Stomach (tissue), 9 donors: Measurements from ENCODE around the gene CREBBP. TPM values are rescaled to one million over a fixed set of nuclear protein-coding genes. Genes with fewer than 3 reads are reported as not detected.
"Not testable (repeated sequence)": the region's sequence is repeated elsewhere in the genome, so short reads cannot be mapped to it uniquely, and the experiment has no call there.

Source experiments
- DNase-seq, 2 donors: peaks; one replicate each; pipeline versions ENCODE4 v3.0.0 to v3.0.0-alpha.2; 2013 to 2019
- H3K27ac ChIP-seq, 5 donors: fragments of 200-600 bp in 4 of 5; sonication (generic) in 4 of 5; one replicate each; pipeline ENCODE4 v1.5.1; 2013 to 2019; ENCODE audit warnings: mild to moderate bottlenecking in 1 of 5, moderate library complexity in 1 of 5
- H3K27me3 ChIP-seq, 3 donors: fragments of 200-600 bp; sonication (generic); one replicate each; pipeline ENCODE4 v1.5.1; 2017 to 2019; ENCODE audit warnings: mixed run types in 1 of 3
- H3K36me3 ChIP-seq, 4 donors: fragments of 200-600 bp; sonication (generic); 1 replicate in 3 of 4; 2 replicates in 1 of 4; pipeline ENCODE4 v1.5.1; 2016 to 2019
- H3K4me1 ChIP-seq, 4 donors: fragments of 200-600 bp; sonication (generic); one replicate each; pipeline ENCODE4 v1.5.1; 2016 to 2019
- H3K4me3 ChIP-seq, 4 donors: fragments of 200-600 bp; sonication (generic) in 3 of 4; one replicate each; pipeline ENCODE4 v1.5.1; 2016 to 2019; ENCODE audit warnings: mild to moderate bottlenecking in 1 of 4
- H3K9me3 ChIP-seq, 4 donors: fragments of 200-600 bp; sonication (generic); one replicate each; pipeline ENCODE4 v1.5.1; 2016 to 2019
- CTCF ChIP-seq, 7 experiments: fragments of 450-650 bp in 4 of 7; fragments of 200-600 bp in 3 of 7; sonication (generic) in 3 of 7; IDR thresholded peaks; one replicate each; pipeline ENCODE4 v1.5.1; 2016 to 2019; ENCODE audit warnings: antibody characterized with exemption in 7 of 7, control low read depth in 2 of 7, mild to moderate bottlenecking in 1 of 7
- EP300 ChIP-seq: sonication (generic); formaldehyde crosslinking; IDR thresholded peaks from one replicate; pipeline ENCODE4 v1.6.1; 2017; ENCODE audit warnings: antibody characterized with exemption
- POLR2A ChIP-seq, 4 donors: fragments of 450-650 bp; IDR thresholded peaks; one replicate each; pipeline ENCODE4 v1.6.1; 2016; ENCODE audit warnings: antibody characterized with exemption in 4 of 4, control low read depth in 2 of 4, mild to moderate bottlenecking in 1 of 4, moderate library complexity in 1 of 4
- POLR2AphosphoS5 ChIP-seq, 3 donors: sonication (generic); formaldehyde crosslinking; IDR thresholded peaks; one replicate each; pipeline ENCODE4 v1.6.1; 2016; ENCODE audit warnings: antibody characterized with exemption in 3 of 3
- WGBS, 5 donors: extraction: QIAGEN DNeasy Blood & Tissue Kit in 3 of 5; methylation state at CpG; one replicate each; pipeline versions ENCODE4 v1.1.5 to v1.1.7; 2013 to 2018; 5-methylcytosine and 5-hydroxymethylcytosine counted together
- intact Hi-C: fragments of 100-400 bp; cut with DNase I; formaldehyde crosslinking; loops from one replicate; pipeline ENCODE4 v1.15.1; 2023; ENCODE audit warnings: low total_unique reads
- polyA plus RNA-seq, 3 donors: library from polyadenylated mRNA; stranded (reverse); fragments of 200-250 nt; gene quantifications; one replicate each; pipeline ENCODE4 v1.2.3, GENCODE V29; 2013
- total RNA-seq, 5 donors: library from RNA; depleted of rRNA; stranded (reverse); fragments of >200 nt; gene quantifications; one replicate each; pipeline versions ENCODE4 v1.1.0 to v1.2.3, GENCODE V29; 2014 to 2016
- donor health status: healthy with polysubstance abuse.
- donor health status: Bipolar disorder and iron deficiency.
- donor health status: healthy.

CREBBP gene
- total and polyA plus RNA-seq, 8 donors = 6.7 to 116 (median 75.9) TPM

DNA sequence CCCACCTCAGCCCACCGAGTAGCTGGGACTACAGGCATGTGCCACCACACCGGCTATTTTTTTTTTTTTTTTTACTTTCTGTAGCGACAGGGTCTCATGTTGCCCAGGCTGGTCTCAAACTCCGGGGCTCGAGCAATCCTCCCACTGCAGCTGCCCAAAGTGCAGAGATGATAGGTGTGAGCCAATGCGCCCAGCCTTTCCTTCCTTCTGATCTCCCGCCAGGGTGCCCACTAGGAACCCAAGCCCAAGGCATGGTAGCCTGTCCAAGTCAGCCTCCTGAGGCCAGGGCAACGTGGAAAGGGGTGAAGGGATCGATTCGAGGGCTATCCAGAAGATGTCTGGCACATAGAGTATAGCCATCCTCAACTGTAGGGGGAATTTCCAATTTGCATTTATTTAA, 9.6 kb upstream of the CREBBP start:
- no peak overlapping the region for H3K27ac ChIP-seq
- intact Hi-C loops = no loop called here
- H3K4me1 ChIP-seq = no peaks in the 10 kb centered on the region
- 89 to 94% (median 93%) methylated on average over 10 of the region's 10 CpGs for WGBS, 5 donors
- H3K36me3 ChIP-seq = no peaks in the 10 kb centered on the region
- H3K9me3 ChIP-seq = peaks cover 0 to 2% (median 0%) of the 10 kb centered on the region in 4 donors
- H3K27me3 ChIP-seq = no peaks in the 10 kb centered on the region
- no peak for DNase-seq
- H3K4me3 ChIP-seq = no peak overlapping the region
- TF ChIP-seq POLR2A (IDR thresholded peaks at IDR 0.05) = no peak
- no peak for TF ChIP-seq CTCF (IDR thresholded peaks at IDR 0.05)
- TF ChIP-seq EP300 = no peak
- no peak for TF ChIP-seq POLR2AphosphoS5 (IDR thresholded peaks at IDR 0.05)

GRCh38 chr16:3889059-3889458, 8.5 kb upstream of the CREBBP start:
- Histone ChIP-seq H3K4me3 (no peak overlapping the region), H3K36me3 (no peaks in the 10 kb centered on the region), H3K27me3 (no peaks in the 10 kb centered on the region), H3K27ac (no peak overlapping the region), H3K9me3 (no peaks in the 10 kb centered on the region), H3K4me1 (no peaks in the 10 kb centered on the region)
- intact Hi-C loops = no loop called here
- DNase-seq = no peak
- no peak for TF ChIP-seq POLR2AphosphoS5 (IDR thresholded peaks at IDR 0.05)
- TF ChIP-seq EP300 = no peak
- 74 to 85% (median 76%) methylated on average over 4 of the region's 4 CpGs for WGBS, 5 donors

- intact Hi-C loops, H3K4me3 ChIP-seq, H3K27me3 ChIP-seq, H3K9me3 ChIP-seq, H3K27ac ChIP-seq, DNase-seq, H3K36me3 ChIP-seq, H3K4me1 ChIP-seq: not testable (repeated sequence)
- 82 to 92% (median 91%) methylated on average over 4 to 5 of the region's 5 CpGs for WGBS, 5 donors
Observed at GRCh38 chr16:3885999-3886398, 5.5 kb upstream of the CREBBP start.

DNA sequence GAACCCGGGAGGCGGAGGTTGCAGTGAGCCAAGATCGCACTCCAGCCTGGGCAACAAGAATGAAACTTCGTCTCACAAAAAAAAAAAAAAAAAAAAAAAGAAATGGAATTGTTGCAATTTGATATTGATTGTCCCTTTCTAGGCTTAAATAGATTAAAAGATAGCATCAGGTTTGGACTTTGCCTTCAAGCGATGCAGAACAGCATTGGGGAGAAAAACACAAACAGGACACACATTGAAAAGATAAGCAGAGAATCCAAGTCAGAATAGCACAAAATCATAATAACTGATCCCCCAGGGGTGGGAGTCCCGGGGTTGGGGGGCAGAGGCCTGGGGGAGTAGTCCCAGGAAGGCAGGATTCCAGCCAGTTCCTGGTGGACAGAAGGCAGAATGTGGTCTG, 3.9 kb upstream of the CREBBP start:
- Histone ChIP-seq H3K9me3 (no peaks in the 10 kb centered on the region), H3K4me3 (no peak overlapping the region), H3K36me3 (no peaks in the 10 kb centered on the region), H3K4me1 (peaks cover 5 to 10% (median 8%) of the 10 kb centered on the region in 4 donors), H3K27ac (no peak overlapping the region), H3K27me3 (no peaks in the 10 kb centered on the region)
- intact Hi-C loops = no loop called here
- WGBS, 5 donors = 80 to 92% (median 84%) methylated on average over 6 of the region's 6 CpGs
- no peak for DNase-seq
- TF ChIP-seq CTCF (IDR thresholded peaks at IDR 0.05) = no peak
- no peak for TF ChIP-seq POLR2AphosphoS5 (IDR thresholded peaks at IDR 0.05)

DNA sequence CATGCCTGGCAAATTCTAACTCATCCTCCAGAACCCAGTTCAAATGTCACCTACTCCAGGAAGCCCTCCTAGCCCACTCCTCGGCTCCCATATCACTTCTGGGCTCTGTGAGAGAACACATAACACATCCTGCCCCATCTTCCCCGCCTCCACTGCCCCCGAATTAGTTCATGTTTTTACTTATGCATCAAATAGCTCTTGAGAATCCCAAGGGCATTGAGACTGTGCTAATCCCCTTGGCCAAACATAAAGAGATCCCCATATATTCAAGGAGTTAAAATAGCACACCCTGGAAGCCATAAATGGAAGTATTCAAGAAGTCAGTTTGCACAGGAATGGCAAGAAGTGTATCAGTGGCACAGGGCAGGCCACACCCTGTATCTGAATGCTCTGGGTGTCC, 2.0 kb upstream of the CREBBP start:
- H3K27ac ChIP-seq = no peak overlapping the region
- no peaks in the 10 kb centered on the region for H3K36me3 ChIP-seq
- intact Hi-C loops = no loop called here
- H3K9me3 ChIP-seq = no peaks in the 10 kb centered on the region
- no peak for DNase-seq
- H3K4me3 ChIP-seq = no peak overlapping the region
- no peaks in the 10 kb centered on the region for H3K27me3 ChIP-seq
- TF ChIP-seq EP300 = no peak
- peaks cover 18 to 29% (median 24%) of the 10 kb centered on the region in 4 donors for H3K4me1 ChIP-seq
- 89 to 95% (median 91%) methylated on average over 3 of the region's 3 CpGs for WGBS, 5 donors

DNA sequence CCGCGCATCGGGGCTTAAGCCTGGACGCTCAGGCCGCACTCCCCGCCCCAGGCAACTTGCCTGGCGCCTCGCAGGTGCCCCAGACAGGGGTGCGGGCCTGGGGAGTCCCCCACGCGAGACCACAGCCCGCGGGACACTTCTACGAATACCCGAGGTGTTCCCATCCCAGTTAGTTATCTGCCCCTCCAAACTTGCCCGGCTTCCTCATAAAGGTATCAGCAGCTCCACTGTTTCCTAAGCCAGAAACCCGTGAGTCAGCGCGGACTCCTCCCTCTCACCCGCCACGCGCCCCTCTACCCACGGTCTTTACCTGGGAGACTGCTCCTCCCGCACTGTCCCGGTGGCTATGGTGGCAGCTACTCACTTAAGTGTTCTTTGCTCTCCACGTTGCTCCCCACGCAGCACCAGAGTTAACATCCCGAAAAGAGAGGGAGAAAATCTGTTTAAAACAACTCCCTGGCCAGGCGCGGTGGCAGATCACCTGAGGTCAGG, 1.0 kb upstream of the CREBBP start:
- 47 to 83% (median 53%) methylated on average over 14 to 30 of the region's 30 CpGs for WGBS, 5 donors
- no peaks in the 10 kb centered on the region for H3K36me3 ChIP-seq
- intact Hi-C loops = no loop called here
- TF ChIP-seq EP300 (no peak), CTCF (IDR thresholded peaks at IDR 0.05) (no peak), POLR2A (IDR thresholded peaks at IDR 0.05) (no peak), POLR2AphosphoS5 (IDR thresholded peaks at IDR 0.05) (no peak)
- peak overlapping the region in 3 of 5 donors; percentile 80 to 92 (median 87) for H3K27ac ChIP-seq
- H3K9me3 ChIP-seq = no peaks in the 10 kb centered on the region
- DNase-seq = no peak
- peaks cover 28 to 38% (median 33%) of the 10 kb centered on the region in 4 donors for H3K4me1 ChIP-seq
- no peaks in the 10 kb centered on the region for H3K27me3 ChIP-seq
- peak overlapping the region; percentile 90 to 98 (median 95) for H3K4me3 ChIP-seq
